DND-41 (cell line): ENCODE results near the gene PDE4D.

Experiments
- CTCF ChIP-seq: IDR thresholded peaks from 2 replicates; pipeline ENCODE4 v1.5.1; 2012; ENCODE audit warnings: borderline replicate concordance, low read length, moderate library complexity, mild to moderate bottlenecking; ENCODE audit not compliant: poor library complexity, severe bottlenecking; ENCODE audit errors: extremely low read depth
- EZH2 ChIP-seq: IDR thresholded peaks from 3 replicates; pipeline ENCODE4 v1.6.1; 2012; ENCODE audit warnings: borderline replicate concordance, low read depth, mild to moderate bottlenecking, moderate library complexity, low read length, inconsistent platforms; ENCODE audit not compliant: severe bottlenecking

- TF ChIP-seq CTCF (no peak), EZH2 (no peak)
Observed at GRCh38 chr5:59066367-59067163, 827.0 kb downstream of the PDE4D start.
